ENCODE data around the gene HAPSTR1.
A peak's percentile ranks its signal among the peaks of the same experiment; 100 is the strongest.

HAPSTR1 gene

GRCh38 chr16:9095171-9095570 lies 3.7 kb downstream of the HAPSTR1 start:
- no peaks in the 10 kb centered on the region for H3K27me3 ChIP-seq (ENCODE audit: insufficient read depth, poor library complexity, severe bottlenecking)
- H3K4me3 ChIP-seq (replicated peaks; ENCODE audit: insufficient read depth, low read length), result no peak overlapping the region
- TF ChIP-seq CTCF (IDR thresholded peaks at IDR 0.05; ENCODE audit: insufficient read depth, low read length) (no peak), SPI1 (IDR thresholded peaks at IDR 0.05; ENCODE audit: borderline replicate concordance, low read depth) (no peak), REST (IDR thresholded peaks at IDR 0.05; ENCODE audit: insufficient replicate concordance, low read depth) (no peak), POLR2AphosphoS5 (IDR thresholded peaks at IDR 0.05; ENCODE audit: low read depth) (no peak), GABPA (IDR thresholded peaks at IDR 0.05; ENCODE audit: low read depth) (no peak)
- DNase-seq (ENCODE audit: low read depth in 1 of 2, low spot score in 1 of 2), result no peak
- no peak overlapping the region for H3K27ac ChIP-seq (replicated peaks)

- Histone ChIP-seq H3K4me3 (replicated peaks; ENCODE audit: insufficient read depth, low read length) (no peak overlapping the region), H3K27me3 (ENCODE audit: insufficient read depth, poor library complexity, severe bottlenecking) (no peaks in the 10 kb centered on the region), H3K27ac (replicated peaks) (no peak overlapping the region)
- no peak for TF ChIP-seq CTCF (IDR thresholded peaks at IDR 0.05; ENCODE audit: insufficient read depth, low read length)
- no peak for TF ChIP-seq POLR2AphosphoS5 (IDR thresholded peaks at IDR 0.05; ENCODE audit: low read depth)
- no peak for TF ChIP-seq GABPA (IDR thresholded peaks at IDR 0.05; ENCODE audit: low read depth)
- TF ChIP-seq SPI1 (IDR thresholded peaks at IDR 0.05; ENCODE audit: borderline replicate concordance, low read depth), result peak; percentile 33; the same call in 1 of the 2 replicates
- TF ChIP-seq REST (IDR thresholded peaks at IDR 0.05; ENCODE audit: insufficient replicate concordance, low read depth), result no peak
- no peak for DNase-seq (ENCODE audit: low read depth in 1 of 2, low spot score in 1 of 2)
These were observed 4.4 kb downstream of the HAPSTR1 start for GRCh38 chr16:9095656-9096397.

GRCh38 chr16:9096416-9096952 lies 5.0 kb downstream of the HAPSTR1 start:
- TF ChIP-seq REST (IDR thresholded peaks at IDR 0.05; ENCODE audit: insufficient replicate concordance, low read depth), result no peak
- no peak for TF ChIP-seq POLR2AphosphoS5 (IDR thresholded peaks at IDR 0.05; ENCODE audit: low read depth)
- TF ChIP-seq GABPA (IDR thresholded peaks at IDR 0.05; ENCODE audit: low read depth), result no peak
- no peak for TF ChIP-seq CTCF (IDR thresholded peaks at IDR 0.05; ENCODE audit: insufficient read depth, low read length)
- TF ChIP-seq SPI1 (IDR thresholded peaks at IDR 0.05; ENCODE audit: borderline replicate concordance, low read depth), result no peak
- no peaks in the 10 kb centered on the region for H3K27me3 ChIP-seq (ENCODE audit: insufficient read depth, poor library complexity, severe bottlenecking)
- no peak overlapping the region for H3K4me3 ChIP-seq (replicated peaks; ENCODE audit: insufficient read depth, low read length)
- no peak overlapping the region for H3K27ac ChIP-seq (replicated peaks)
- DNase-seq (ENCODE audit: low read depth in 1 of 2, low spot score in 1 of 2), result no peak

All from HL-60 (cell line).